Glomerular visceral epithelial cell (primary cell): Measurements from ENCODE around the gene PRKCE.

Experiments used
- DNase-seq: peaks from one replicate; pipeline ENCODE4 v3.0.0-alpha.2; 2016; ENCODE audit errors: extremely low spot score

The PRKCE gene

DNA sequence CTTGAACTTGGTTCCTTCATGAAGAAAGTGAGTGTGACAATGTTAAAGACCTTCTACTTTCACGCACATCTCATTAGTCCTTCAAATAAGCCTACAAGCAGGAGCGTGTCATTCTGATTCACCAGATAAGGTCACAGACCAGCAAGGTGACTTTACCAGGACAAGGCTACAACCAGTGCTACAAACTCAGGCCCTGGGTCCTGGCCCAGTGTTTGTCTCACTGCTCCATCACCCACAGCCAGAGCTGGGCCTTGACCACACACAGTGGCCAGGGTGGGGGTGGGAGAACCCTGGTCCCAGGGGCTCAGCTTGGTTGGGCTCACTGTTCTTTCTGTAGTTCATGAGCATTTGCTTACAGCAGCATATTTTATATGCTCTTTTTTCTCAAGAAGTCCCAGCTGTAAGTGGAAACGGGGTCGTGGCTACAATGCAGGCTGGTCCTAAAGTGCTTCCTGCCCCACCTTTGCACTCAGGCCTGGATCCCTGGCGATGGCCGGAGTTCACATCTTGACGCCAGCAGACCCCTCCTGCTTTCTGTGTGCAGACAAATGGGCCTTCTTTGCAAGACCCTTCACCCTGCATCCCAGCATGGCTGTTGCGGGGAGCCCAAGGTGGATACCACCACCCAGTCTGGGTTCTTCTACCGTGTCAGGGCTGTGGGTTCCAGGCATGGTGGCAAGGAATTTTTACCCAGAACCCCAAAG lies 492.1 kb downstream of the PRKCE start:
- DNase-seq: no peak

GRCh38 chr2:46144133-46144800 lies 492.8 kb downstream of the PRKCE start:
- no peak for DNase-seq

DNA sequence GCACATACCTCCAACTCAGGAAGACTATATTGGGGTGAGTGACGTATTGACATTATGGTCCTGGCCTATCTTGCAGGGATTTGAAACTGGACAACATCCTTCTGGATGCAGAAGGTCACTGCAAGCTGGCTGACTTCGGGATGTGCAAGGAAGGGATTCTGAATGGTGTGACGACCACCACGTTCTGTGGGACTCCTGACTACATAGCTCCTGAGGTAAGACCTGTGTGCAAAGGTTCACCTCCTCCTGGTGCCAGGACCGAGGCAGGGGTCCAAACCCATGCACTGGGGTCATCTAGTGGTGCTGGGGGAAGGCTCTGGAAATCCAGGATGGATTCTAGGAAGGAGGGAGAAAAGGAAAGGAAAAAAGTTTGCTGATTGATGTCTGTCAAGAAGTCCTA lies 493.5 kb downstream of the PRKCE start:
- no peak for DNase-seq

- DNase-seq: no peak
These were observed 494.4 kb downstream of the PRKCE start for GRCh38 chr2:46145840-46146239.

DNA sequence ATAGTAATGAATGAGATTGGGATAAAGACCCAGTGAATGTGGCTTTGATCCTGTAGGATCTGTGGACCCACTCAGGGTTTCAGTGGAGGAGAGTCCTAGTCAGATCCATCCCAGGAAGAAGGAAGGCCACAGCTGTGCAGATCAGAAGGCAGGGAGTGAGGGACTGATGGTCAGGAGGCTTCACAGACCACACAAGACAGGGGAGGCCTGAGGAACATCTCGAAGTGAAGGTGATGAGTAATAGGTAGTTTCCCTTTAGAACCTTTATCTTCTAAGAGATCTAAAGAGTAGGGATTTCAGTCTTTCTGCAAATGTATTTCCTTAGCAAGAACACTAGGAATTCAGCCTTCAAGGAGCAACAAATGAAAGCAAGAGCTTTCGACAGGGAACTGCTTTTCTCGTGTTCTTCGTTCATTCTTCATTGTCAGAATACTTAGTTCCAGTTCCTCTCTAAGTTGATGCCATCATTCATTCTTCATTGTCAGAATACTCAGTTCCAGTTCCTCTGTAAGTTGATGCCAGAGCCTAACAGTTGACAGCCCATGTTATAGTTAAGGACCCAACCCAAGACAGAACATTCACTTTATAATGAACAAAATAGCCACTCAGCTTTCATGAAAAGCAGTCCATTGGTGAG lies 495.5 kb downstream of the PRKCE start:
- DNase-seq: no peak

- DNase-seq: no peak
These were observed 496.3 kb downstream of the PRKCE start for GRCh38 chr2:46147626-46148368.

DNA sequence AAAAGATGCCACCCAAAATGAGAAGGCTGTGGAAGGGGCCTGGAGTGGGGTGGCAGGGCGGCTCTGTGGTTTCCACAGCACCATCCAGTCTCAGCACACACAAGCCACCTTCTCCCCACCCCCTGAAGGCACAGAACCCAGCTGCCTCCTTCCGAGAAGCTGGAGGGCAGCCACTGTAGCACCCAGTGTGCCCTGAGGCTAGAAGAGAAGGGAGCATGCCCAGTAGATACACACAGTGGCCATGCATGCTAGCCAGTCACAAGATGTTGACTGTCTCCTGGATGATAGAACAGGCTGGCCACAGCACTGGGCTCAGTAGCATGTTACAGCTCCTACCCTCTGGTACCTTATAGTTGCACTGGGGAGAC lies 496.9 kb downstream of the PRKCE start:
- no peak for DNase-seq

GRCh38 chr2:46150445-46150955 lies 499.0 kb downstream of the PRKCE start:
- no peak for DNase-seq

DNA sequence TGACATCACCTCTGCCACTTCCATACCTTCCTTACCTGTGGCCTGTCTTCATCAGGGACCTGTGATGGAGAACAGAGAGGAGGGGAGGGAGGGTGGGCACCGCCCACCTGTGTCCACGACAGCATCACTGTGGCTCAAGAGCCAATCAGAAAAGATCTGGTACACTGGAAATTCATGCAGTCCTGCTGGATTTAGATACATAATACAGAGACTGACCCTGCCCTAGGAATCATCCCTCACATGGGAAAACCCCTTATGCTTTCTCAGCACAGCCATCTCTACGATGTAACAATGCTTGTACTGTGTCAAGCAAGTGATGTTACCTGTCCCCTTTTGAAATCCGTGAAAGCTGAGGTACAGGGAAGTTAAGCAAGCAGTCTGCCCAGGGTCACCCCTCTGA lies 500.1 kb downstream of the PRKCE start:
- no peak for DNase-seq

DNA sequence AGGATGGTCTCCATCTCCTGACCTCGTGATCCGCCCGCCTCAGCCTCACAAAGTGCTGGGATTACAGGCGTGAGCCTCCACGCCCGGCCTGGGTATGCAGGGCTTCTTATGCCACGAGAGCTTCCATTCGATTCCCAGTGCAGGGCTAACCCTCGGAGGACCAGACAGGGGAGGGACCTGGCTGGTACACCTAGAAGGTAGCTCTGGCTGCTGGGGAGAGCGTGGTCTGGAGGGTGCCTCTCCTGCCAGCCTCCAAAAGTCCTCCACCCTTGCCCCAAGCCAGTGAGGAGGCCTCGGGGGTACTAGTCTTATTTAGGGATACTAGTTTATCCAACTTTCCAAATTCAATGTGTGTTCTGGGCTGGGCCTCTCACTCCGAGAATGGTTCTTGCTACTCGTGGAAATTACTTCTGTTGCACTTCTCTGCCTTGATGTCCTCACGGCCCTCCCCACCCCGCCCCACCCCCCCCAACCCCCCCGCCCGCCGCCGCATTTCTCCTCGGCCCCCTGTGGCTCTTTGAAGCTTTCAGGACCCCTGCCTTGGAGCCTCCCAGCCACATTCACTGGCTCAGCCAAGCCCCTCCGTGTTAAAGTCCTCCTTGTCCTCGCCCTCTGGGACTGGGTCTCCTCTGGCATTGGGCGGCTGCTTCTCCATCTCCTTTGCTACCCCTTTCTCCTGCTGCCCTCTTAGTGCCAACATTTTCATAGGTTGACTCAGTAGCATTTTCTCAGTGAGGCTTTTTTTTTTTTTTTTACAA lies 502.7 kb downstream of the PRKCE start:
- no peak for DNase-seq

DNA sequence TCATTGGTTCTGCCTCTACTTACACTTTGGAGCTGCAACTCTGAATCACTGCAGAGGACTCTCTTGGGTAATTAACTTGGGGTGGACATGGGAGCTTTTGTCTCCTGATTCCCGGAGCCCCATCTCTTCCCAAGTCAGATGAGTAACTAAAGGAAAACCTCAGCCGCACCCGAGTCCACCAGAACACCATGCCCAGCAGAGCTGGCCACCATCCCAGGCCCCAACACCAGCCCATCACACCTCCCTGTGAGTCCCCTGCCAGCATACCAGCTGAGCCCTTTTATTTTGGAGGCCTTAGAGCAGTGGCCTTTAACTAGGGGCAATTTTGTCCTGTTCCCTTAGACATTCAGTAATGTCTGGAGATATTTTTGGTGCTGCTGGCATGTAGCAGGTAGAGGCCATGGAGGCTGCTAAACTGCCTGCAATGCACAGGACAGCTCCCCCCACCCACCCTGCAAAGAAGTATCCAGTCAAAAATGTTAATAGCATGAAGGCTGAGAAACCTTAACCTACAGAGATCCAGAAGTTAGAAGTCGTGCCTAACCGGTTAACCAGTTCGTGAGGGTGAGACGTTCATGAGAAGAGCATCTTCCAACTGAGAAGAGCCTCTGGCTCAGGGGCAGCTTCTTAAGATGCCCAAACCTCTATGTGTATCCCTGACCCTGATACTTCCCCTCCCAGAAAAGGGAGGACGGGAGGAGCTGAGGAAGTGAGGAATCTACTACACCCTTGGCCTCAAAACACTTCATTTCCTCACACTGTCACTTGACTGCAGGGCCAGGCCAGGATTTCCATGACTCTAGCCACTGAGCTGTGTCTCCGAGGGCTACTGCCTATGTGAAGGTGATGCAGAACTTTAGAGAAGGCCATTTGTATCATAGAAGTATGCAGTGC lies 505.8 kb downstream of the PRKCE start:
- DNase-seq: no peak

DNA sequence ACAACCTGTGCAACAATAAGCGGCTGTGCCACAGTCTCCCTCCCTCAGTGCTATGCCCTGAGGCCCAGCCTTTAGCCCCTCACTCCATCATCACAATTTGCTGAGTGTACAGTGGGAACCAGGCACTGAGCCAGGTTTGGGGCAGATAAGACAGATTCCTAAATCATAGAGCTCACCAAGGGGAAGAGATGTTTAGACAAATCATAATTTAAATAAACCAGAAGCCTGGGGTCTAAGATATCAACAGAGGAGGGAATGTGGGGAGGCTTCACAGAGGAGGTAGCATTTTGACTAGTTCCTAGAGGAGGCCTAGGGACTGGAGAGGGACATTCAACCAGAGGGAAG lies 506.5 kb downstream of the PRKCE start:
- no peak for DNase-seq

DNA sequence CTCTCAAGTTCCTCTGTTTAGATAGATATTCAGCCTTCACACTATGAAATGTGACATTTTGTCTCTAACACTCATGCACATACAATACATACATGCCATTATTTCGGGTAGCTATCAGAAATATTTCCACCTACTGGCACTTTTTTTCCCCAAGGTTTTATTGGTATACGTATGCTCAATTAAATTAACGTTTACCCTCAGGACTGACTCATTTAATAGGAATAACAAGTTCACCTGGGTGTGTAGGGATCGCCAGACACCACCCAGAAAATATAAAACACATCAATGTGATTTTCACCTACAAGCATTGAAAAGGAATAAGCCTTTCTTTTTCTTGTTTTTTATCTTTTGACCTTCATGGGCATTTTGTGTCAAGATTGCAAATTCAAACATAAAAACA lies 507.2 kb downstream of the PRKCE start:
- no peak for DNase-seq

- DNase-seq: no peak
These were observed 508.9 kb downstream of the PRKCE start for GRCh38 chr2:46160326-46160725.

DNA sequence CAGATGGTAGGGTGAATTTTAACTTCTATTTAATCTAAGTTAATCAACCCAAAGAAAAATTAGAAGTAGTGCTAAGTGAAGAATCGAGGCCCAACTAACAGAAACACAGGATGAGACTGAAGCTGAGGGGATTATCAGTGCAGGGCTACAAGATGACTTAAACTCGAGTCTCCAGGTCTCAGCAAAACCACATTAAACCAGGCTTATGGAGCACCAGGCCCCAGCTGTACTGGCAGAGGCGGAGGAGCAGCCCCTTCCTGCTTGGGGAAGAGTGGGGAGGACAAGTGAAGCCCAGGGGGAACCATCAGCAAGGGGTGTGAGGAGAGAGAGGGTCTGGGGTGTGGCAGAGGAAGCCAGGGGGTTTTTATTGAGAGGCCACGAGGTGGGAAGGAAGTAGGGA lies 509.8 kb downstream of the PRKCE start:
- DNase-seq: no peak

DNA sequence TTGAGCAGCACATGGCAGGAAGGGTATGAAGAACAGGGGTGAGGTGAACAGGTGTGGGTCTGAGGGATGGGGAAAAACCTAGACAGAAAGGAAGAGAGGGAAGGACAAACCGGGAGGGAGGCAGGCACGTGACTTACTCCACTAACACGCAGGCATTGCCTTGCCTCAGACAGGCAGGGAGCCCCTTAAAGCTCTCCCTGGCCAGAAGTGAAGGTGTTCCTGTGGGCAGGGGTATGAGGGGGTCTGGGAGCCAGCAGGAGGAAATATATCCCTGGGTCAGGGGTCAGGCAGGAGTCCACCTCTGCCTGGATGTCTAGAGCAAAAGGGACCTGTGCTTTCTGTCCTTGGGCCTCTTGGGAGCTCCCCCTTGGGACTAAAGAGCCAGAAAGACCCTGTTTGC lies 510.4 kb downstream of the PRKCE start:
- no peak for DNase-seq

- DNase-seq: no peak
These were observed 511.0 kb downstream of the PRKCE start for GRCh38 chr2:46162329-46163097.

GRCh38 chr2:46163098-46163430 lies 511.6 kb downstream of the PRKCE start:
- no peak for DNase-seq

- DNase-seq: peak; percentile 46
These were observed 512.5 kb downstream of the PRKCE start for GRCh38 chr2:46163804-46164528.
